ENCODE results near the gene GJB2. TPM values are rescaled to one million over a fixed set of nuclear protein-coding genes. Genes with fewer than 3 reads are reported as not detected.

Gene GJB2
- total RNA-seq, 4 donors from 2014 or later: 0.35 to 0.72 (median 0.36) TPM; not detected in 1

DNA sequence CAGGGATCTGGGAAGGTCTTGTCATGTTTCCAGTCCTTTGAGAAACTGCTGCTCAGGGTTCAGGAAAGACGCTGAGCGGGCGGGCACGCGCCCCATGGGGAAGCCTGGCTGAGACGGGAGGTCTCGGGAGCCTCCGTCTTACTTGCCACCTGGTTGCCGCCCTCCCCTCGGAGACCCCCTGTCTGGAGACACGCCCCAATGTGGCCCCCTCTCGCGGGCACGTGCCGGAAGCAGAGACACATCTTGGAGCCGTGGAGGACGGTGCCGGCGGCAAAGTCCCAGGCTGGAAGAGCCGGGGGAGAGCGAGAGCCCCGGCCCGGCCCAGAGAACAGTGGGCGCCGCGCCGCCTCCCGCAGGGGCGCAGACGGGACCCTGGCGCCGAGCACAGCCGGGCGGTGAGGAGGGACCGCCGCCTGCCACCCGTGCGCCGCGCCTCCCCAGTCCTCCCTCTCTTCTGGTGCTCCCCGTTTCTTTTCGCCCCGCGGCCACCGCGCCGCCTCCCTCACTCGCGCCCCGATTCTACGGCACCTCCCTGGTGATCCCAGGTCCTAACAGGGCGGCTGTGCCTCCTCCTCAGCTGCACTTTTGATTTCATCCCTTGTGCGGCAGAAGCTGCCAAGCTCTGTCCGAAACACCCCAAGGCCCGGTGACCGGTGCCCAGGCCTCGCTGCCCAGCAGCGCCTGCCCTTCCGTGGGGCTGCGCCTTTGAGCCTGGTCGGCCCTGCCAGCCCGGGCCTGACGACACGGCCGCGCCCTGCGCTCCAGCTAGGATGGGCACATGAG lies 15.5 kb downstream of the GJB2 start:
- Histone ChIP-seq H3K9me3 (no peaks in the 10 kb centered on the region), H3K4me3 (peak overlapping the region in 2 of 4 donors; percentile 16 to 17), H3K27me3 (peaks cover 9 to 30% (median 26%) of the 10 kb centered on the region in 3 donors), H3K36me3 (no peaks in the 10 kb centered on the region), H3K4me1 (no peaks in the 10 kb centered on the region), H3K27ac (no peak overlapping the region)
- no peak for TF ChIP-seq POLR2A (IDR thresholded peaks at IDR 0.05)
- TF ChIP-seq, protein P1, sequence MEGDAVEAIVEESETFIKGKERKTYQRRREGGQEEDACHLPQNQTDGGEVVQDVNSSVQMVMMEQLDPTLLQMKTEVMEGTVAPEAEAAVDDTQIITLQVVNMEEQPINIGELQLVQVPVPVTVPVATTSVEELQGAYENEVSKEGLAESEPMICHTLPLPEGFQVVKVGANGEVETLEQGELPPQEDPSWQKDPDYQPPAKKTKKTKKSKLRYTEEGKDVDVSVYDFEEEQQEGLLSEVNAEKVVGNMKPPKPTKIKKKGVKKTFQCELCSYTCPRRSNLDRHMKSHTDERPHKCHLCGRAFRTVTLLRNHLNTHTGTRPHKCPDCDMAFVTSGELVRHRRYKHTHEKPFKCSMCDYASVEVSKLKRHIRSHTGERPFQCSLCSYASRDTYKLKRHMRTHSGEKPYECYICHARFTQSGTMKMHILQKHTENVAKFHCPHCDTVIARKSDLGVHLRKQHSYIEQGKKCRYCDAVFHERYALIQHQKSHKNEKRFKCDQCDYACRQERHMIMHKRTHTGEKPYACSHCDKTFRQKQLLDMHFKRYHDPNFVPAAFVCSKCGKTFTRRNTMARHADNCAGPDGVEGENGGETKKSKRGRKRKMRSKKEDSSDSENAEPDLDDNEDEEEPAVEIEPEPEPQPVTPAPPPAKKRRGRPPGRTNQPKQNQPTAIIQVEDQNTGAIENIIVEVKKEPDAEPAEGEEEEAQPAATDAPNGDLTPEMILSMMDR (IDR thresholded peaks at IDR 0.05 in 4 of 5, conservative IDR thresholded peaks at IDR 0.05 in 1 of 5): no peak
- no peak for DNase-seq
- in situ Hi-C loops (cut with MboI; ENCODE audit: low sequenced_read_pairs in 4 of 4): loop anchor here (25.0 kb wide), 4 partner anchors 110 to 760 kb away; partner anchors contain the start of gene XPO4 (in 1 of the 4)
- intact Hi-C loops (cut with DNase I; ENCODE audit: low total_unique reads): no loop called here
- no peak for ATAC-seq

DNA sequence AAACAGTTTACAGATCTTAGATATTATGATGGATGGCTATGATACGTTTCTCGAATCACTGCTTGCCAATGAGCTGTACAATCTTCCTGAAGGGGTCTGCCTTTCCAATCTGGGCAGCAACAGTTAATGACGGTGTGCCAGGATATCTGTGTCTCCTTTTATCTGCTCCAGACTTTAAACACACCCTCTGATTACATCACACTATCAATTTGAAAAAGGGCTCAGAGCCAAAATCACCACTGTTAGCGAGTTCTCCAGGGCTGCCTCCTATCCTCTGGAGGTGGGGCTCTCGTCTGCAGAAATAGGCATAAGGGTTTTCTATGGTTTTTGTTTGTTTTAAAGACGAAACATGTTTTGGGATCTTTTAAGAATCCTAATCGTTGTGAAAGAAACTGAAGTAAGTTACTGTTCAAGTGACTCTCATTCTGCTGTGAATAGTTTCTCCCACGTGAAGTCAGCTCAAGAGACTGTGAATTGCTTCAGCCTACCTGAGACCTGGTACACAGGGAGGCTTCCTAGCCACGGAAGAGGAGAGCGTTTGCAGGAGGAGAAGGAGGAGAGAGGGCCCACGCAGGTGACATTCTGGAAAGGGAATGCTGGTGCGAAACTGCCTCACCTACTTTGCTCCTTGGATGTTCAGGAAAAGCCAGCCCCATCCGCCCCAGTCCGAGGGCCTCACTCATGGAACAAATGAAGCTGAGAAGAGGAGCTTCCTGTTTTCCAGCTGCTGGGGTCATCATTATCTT lies 16.7 kb downstream of the GJB2 start:
- no peak overlapping the region for H3K27ac ChIP-seq
- DNase-seq (no peak), ATAC-seq (no peak)
- H3K9me3 ChIP-seq: no peaks in the 10 kb centered on the region
- no peak overlapping the region for H3K4me3 ChIP-seq
- intact Hi-C loops (cut with DNase I; ENCODE audit: low total_unique reads) (no loop called here), in situ Hi-C loops (cut with MboI; ENCODE audit: low sequenced_read_pairs in 4 of 4) (loop anchor here (25.0 kb wide), 4 partner anchors 111 to 761 kb away; partner anchors contain the start of gene XPO4 (in 1 of the 4))
- peaks cover 9 to 30% (median 26%) of the 10 kb centered on the region in 3 donors for H3K27me3 ChIP-seq
- TF ChIP-seq, protein P1 (IDR thresholded peaks at IDR 0.05 in 4 of 5, conservative IDR thresholded peaks at IDR 0.05 in 1 of 5): no peak
- TF ChIP-seq POLR2A (IDR thresholded peaks at IDR 0.05): no peak
- no peaks in the 10 kb centered on the region for H3K36me3 ChIP-seq
- no peaks in the 10 kb centered on the region for H3K4me1 ChIP-seq

DNA sequence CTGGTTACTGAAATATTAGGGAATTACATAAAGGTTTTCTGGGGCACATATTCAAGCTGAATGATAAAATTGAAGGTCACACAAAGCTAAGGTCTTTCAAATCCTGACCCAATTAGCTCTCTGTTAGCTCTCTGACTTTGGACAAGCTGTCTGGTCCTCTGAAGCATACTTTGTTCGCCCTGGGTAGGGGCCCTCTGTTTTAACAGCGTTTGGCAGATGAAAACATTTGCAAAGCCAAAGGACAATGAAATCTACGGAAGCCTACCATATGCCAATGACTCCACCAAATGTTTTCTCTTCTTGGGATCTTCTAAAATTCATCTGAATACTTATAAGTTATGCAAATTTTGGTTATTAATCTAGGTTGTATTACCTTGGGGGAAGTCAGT lies 17.3 kb downstream of the GJB2 start:
- Histone ChIP-seq H3K27ac (no peak overlapping the region), H3K27me3 (peaks cover 9 to 30% (median 26%) of the 10 kb centered on the region in 3 donors), H3K4me3 (no peak overlapping the region)

DNA sequence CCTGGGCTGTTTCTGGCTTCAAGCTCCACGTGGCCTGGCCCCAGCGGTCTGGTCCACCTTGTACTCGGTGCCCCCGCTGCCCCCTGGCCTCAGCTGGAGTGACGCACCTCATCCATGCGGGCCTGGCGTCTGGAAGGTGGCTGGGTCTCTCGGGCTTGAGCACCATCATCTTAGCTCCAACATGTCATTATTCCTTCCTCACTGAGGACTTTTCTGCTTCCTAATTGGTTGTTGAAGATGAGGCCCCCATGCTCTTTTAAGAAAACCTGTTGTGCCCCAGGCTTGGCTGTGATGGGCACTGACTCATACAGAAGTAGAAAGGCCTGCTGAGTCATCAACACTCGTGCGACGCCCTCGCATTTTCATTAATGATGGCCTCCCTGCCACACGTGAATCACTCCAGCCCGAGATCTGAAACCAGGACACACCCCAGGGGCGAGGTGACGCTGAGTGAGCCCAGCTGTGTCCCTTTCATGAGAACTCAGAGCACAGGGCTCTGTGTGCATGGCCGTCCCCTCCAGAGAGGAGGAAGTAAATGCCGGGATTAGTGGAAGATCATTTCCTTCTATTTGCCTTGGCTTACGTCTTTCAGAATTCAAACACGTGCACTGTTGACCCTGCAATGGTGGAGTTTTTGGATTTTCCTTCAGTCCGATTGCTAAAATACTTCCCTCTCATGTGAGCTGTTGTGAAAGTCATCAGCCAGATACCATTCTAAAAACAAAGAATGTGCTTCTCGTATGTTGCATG lies 17.9 kb downstream of the GJB2 start:
- TF ChIP-seq, protein P1 (IDR thresholded peaks at IDR 0.05 in 4 of 5, conservative IDR thresholded peaks at IDR 0.05 in 1 of 5): no peak
- TF ChIP-seq POLR2A (IDR thresholded peaks at IDR 0.05): no peak
- peak; percentile 38 to 47 for DNase-seq
- peak; percentile 36 to 50 for ATAC-seq
- intact Hi-C loops (cut with DNase I; ENCODE audit: low total_unique reads) (no loop called here), in situ Hi-C loops (cut with MboI; ENCODE audit: low sequenced_read_pairs in 4 of 4) (loop anchor here (25.0 kb wide), 5 partner anchors 112 to 762 kb away; partner anchors contain the start of gene XPO4 (in 1 of the 4))
- peaks cover 9 to 30% (median 27%) of the 10 kb centered on the region in 3 donors for H3K27me3 ChIP-seq
- no peaks in the 10 kb centered on the region for H3K4me1 ChIP-seq
- no peaks in the 10 kb centered on the region for H3K9me3 ChIP-seq
- H3K4me3 ChIP-seq: no peak overlapping the region
- H3K27ac ChIP-seq: no peak overlapping the region
- H3K36me3 ChIP-seq: no peaks in the 10 kb centered on the region

More for the DNA sequence above, 17.3 kb downstream of the GJB2 start:
- ATAC-seq (no peak), DNase-seq (no peak)
- Histone ChIP-seq H3K9me3 (no peaks in the 10 kb centered on the region), H3K4me1 (no peaks in the 10 kb centered on the region), H3K36me3 (no peaks in the 10 kb centered on the region)
- intact Hi-C loops (cut with DNase I; ENCODE audit: low total_unique reads) (no loop called here), in situ Hi-C loops (cut with MboI; ENCODE audit: low sequenced_read_pairs in 4 of 4) (loop anchor here (25.0 kb wide), 4 partner anchors 112 to 762 kb away; partner anchors contain the start of gene XPO4 (in 1 of the 4))
- TF ChIP-seq POLR2A (IDR thresholded peaks at IDR 0.05): no peak
- TF ChIP-seq, protein P1 (IDR thresholded peaks at IDR 0.05 in 4 of 5, conservative IDR thresholded peaks at IDR 0.05 in 1 of 5): no peak
